Retinal pigment epithelial cell (primary cell): ENCODE measurements around the gene SLC29A4.
"Not testable (repeated sequence)": the region's sequence is repeated elsewhere in the genome, so short reads cannot be mapped to it uniquely, and the experiment has no call there.

ENCODE experiments used
- DNase-seq: peaks from one replicate; pipeline ENCODE4 v3.0.0-alpha.2; 2010; ENCODE audit warnings: low read depth
- H3K4me3 ChIP-seq: 2 replicates; pipeline ENCODE4 v1.5.1; 2011; ENCODE audit warnings: mild to moderate bottlenecking, low read length, control low read depth, moderate library complexity
- TF ChIP-seq, protein P1 (sequence below): conservative IDR thresholded peaks from 2 replicates; pipeline ENCODE4 v1.5.1; 2011; ENCODE audit warnings: low read depth, low read length, control low read depth, inconsistent platforms

SLC29A4 gene

GRCh38 chr7:5284304-5285281 lies 1.9 kb downstream of the SLC29A4 start:
- H3K4me3 ChIP-seq: no peak overlapping the region
- TF ChIP-seq, protein P1, sequence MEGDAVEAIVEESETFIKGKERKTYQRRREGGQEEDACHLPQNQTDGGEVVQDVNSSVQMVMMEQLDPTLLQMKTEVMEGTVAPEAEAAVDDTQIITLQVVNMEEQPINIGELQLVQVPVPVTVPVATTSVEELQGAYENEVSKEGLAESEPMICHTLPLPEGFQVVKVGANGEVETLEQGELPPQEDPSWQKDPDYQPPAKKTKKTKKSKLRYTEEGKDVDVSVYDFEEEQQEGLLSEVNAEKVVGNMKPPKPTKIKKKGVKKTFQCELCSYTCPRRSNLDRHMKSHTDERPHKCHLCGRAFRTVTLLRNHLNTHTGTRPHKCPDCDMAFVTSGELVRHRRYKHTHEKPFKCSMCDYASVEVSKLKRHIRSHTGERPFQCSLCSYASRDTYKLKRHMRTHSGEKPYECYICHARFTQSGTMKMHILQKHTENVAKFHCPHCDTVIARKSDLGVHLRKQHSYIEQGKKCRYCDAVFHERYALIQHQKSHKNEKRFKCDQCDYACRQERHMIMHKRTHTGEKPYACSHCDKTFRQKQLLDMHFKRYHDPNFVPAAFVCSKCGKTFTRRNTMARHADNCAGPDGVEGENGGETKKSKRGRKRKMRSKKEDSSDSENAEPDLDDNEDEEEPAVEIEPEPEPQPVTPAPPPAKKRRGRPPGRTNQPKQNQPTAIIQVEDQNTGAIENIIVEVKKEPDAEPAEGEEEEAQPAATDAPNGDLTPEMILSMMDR: peak; percentile 77
- DNase-seq: no peak

GRCh38 chr7:5286933-5287332 lies 4.2 kb downstream of the SLC29A4 start:
- TF ChIP-seq, protein P1: no peak
- H3K4me3 ChIP-seq: no peak overlapping the region
- no peak for DNase-seq

- DNase-seq, H3K4me3 ChIP-seq: not testable (repeated sequence)
These were observed 4.6 kb downstream of the SLC29A4 start for GRCh38 chr7:5287373-5287772.

DNA sequence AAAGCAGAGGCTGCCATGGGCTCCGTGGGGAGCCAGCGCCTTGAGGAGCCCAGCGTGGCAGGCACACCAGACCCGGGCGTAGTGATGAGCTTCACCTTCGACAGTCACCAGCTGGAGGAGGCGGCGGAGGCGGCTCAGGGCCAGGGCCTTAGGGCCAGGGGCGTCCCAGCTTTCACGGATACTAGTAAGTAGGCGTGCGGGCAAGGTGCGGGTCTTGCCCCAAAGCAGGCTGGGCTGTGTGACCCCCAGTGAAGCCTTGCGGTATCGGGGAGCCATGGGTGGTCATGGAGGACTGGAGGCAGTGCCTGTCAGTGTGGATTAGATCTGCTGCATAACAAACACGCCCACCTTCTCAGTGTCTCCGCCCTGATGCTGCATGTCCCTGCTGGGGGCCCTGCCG lies 5.1 kb downstream of the SLC29A4 start:
- DNase-seq: no peak
- H3K4me3 ChIP-seq: no peak overlapping the region
- TF ChIP-seq, protein P1: no peak

DNA sequence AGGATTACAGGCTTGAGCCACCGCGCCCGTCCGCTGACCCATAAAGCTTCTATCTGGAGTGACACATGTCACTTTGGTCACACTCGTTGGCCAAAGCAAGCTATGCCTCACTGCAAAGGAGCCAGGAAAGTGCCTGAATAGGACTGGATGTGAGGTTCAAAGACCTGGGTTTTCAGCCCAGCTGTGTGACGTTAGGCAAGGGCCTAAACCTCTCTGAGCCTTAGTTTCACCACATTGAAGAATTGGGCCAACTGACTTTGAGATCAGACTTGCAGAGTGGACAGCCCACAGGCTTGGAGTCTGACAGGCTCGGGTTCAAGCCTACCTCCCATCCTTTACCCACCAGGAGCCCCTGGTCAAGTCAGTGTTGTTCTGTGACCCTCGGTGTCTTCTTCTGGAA lies 5.8 kb downstream of the SLC29A4 start:
- DNase-seq, H3K4me3 ChIP-seq: not testable (repeated sequence)

- TF ChIP-seq, protein P1: no peak
- DNase-seq: no peak
- no peak overlapping the region for H3K4me3 ChIP-seq
These were observed 6.6 kb downstream of the SLC29A4 start for GRCh38 chr7:5289355-5289754.

- DNase-seq: no peak
- H3K4me3 ChIP-seq: no peak overlapping the region
- TF ChIP-seq, protein P1: no peak
These were observed 8.6 kb downstream of the SLC29A4 start for GRCh38 chr7:5291301-5291700.

DNA sequence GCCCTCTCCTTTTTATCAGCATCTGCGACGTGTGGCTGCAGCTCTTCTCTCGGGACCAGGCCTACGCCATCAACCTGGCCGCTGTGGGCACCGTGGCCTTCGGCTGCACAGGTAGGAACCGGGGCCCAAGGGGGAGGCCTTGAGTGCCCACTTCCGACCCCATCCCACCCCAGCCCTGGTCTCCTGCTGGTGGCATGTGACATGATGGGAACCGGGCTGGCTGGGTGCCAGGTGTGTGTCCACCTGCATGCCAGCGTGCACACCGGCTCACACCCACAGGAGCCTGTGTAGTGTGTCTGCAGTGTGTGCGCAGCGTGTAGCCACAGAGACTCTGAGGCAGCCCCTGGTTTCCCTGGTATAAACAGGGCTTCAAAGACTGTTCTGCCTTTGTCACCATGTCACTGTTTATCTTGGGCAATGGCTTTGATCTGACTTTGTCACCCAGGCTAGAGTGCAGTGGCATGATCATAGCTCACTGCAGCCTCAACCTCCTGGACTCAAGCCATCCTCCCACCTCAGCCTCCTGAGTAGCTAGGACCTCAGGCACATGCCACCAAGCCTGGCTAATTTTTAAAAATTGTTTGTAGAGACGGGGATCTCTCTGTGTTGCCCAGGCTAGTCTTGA lies 9.1 kb downstream of the SLC29A4 start:
- DNase-seq, H3K4me3 ChIP-seq: not testable (repeated sequence)
